HepG2 (cell line): Measurements from ENCODE around the gene EP300. TPM values are rescaled to one million over a fixed set of nuclear protein-coding genes. Genes with fewer than 3 reads are reported as not detected.
A peak's percentile ranks its signal among the peaks of the same experiment; 100 is the strongest.

Experiments
- ADNP ChIP-seq: sonication (generic); formaldehyde crosslinking; IDR thresholded peaks from 2 replicates; pipeline ENCODE4 v1.4.0; 2020; ENCODE audit warnings: missing genetic modification reagents
- CHD4 ChIP-seq: fragments of 200-600 bp; sonication (generic); IDR thresholded peaks from 2 replicates; pipeline ENCODE4 v1.7.0; 2017; ENCODE audit warnings: mild to moderate bottlenecking, low read length, borderline replicate concordance
- ELF4 ChIP-seq: sonication (generic); formaldehyde crosslinking; IDR thresholded peaks from 2 replicates; pipeline ENCODE4 v1.5.0; 2020; ENCODE audit warnings: missing genetic modification reagents, mild to moderate bottlenecking, moderate library complexity, borderline replicate concordance
- EZH2 ChIP-seq: conservative IDR thresholded peaks from 2 replicates; pipeline ENCODE4 v1.6.1; 2012; ENCODE audit warnings: mild to moderate bottlenecking, low read depth, low read length, moderate library complexity
- FLYWCH1 ChIP-seq: sonication (generic); formaldehyde crosslinking; IDR thresholded peaks from 2 replicates; pipeline ENCODE4 v1.8.1; 2023; ENCODE audit warnings: mild to moderate bottlenecking, missing genetic modification reagents
- FOXA1 ChIP-seq, 2 experiments: fragments of 450-650 bp in 1 of 2; sonication (generic) in 1 of 2; formaldehyde crosslinking in 1 of 2; IDR thresholded peaks; 2 replicates each; pipeline versions ENCODE4 v1.4.0 to v1.6.1; 2016 to 2020; ENCODE audit warnings: missing genetic modification reagents in 1 of 2
- HNRNPLL ChIP-seq: fragments of 200-400 bp; formaldehyde crosslinking; IDR thresholded peaks from 2 replicates; pipeline ENCODE4 v1.6.1; 2017; ENCODE audit warnings: mild to moderate bottlenecking, low read depth, low read length; ENCODE audit not compliant: poor library complexity, severe bottlenecking
- KDM5B ChIP-seq: sonication (generic); formaldehyde crosslinking; IDR thresholded peaks from 2 replicates; pipeline ENCODE4 v1.4.0; 2020; ENCODE audit warnings: missing genetic modification reagents, mild to moderate bottlenecking, borderline replicate concordance
- PAF1 ChIP-seq: IDR thresholded peaks from 2 replicates; pipeline ENCODE4 v1.6.1; 2016; ENCODE audit warnings: missing genetic modification reagents, missing compliant biosample characterization
- POGZ ChIP-seq: sonication (generic); formaldehyde crosslinking; IDR thresholded peaks from 2 replicates; pipeline ENCODE4 v1.4.0; 2020; ENCODE audit warnings: mild to moderate bottlenecking, missing genetic modification reagents
- POLR2AphosphoS5 ChIP-seq: IDR thresholded peaks from 2 replicates; pipeline ENCODE4 v1.6.1; 2012; ENCODE audit warnings: low read depth, low read length
- SALL2 ChIP-seq: sonication (generic); formaldehyde crosslinking; IDR thresholded peaks from 2 replicates; pipeline ENCODE4 v1.8.1; 2023; ENCODE audit warnings: mild to moderate bottlenecking, missing genetic modification reagents, inconsistent platforms
- SMYD3 ChIP-seq: sonication (generic); formaldehyde crosslinking; IDR thresholded peaks from 2 replicates; pipeline ENCODE4 v1.8.1; 2023; ENCODE audit warnings: mild to moderate bottlenecking, missing genetic modification reagents
- SP1 ChIP-seq, 2 experiments: fragments of 450-650 bp in 1 of 2; sonication (generic) in 1 of 2; formaldehyde crosslinking in 1 of 2; IDR thresholded peaks; 2 replicates each; pipeline versions ENCODE4 v1.4.0 to v1.6.1; 2016 to 2020; ENCODE audit warnings: missing genetic modification reagents in 1 of 2
- THAP11 ChIP-seq: IDR thresholded peaks from 2 replicates; pipeline ENCODE4 v1.6.1; 2016; ENCODE audit warnings: missing biosample characterization, missing genetic modification reagents
- USF2 ChIP-seq, 2 experiments: sonication (generic) in 1 of 2; formaldehyde crosslinking in 1 of 2; IDR thresholded peaks; 2 replicates each; pipeline versions ENCODE4 v1.5.1 to v1.6.1; 2011 to 2020; ENCODE audit warnings: borderline replicate concordance in 1 of 2, low read depth in 1 of 2, low read length in 1 of 2, mild to moderate bottlenecking in 1 of 2, missing genetic modification reagents in 1 of 2, moderate library complexity in 1 of 2
- ZFP91 ChIP-seq: sonication (generic); formaldehyde crosslinking; IDR thresholded peaks from 2 replicates; pipeline ENCODE4 v1.9.0; 2022; ENCODE audit warnings: missing genetic modification reagents, mild to moderate bottlenecking, borderline replicate concordance
- ZKSCAN5 ChIP-seq: sonication (generic); formaldehyde crosslinking; IDR thresholded peaks from 2 replicates; pipeline ENCODE4 v1.5.1; 2020; ENCODE audit warnings: mild to moderate bottlenecking, missing genetic modification reagents
- ZNF292 ChIP-seq: sonication (generic); formaldehyde crosslinking; IDR thresholded peaks from 2 replicates; pipeline ENCODE4 v1.8.1; 2022; ENCODE audit warnings: mild to moderate bottlenecking, low read depth, missing genetic modification reagents, borderline replicate concordance
- ZNF343 ChIP-seq: sonication (generic); formaldehyde crosslinking; IDR thresholded peaks from 2 replicates; pipeline ENCODE4 v1.4.0; 2020; ENCODE audit warnings: mild to moderate bottlenecking, missing genetic modification reagents
- ZNF510 ChIP-seq: sonication (generic); formaldehyde crosslinking; IDR thresholded peaks from 2 replicates; pipeline ENCODE4 v1.4.0; 2020; ENCODE audit warnings: low read depth, mild to moderate bottlenecking, missing genetic modification reagents
- ZNF710 ChIP-seq: sonication (generic); formaldehyde crosslinking; IDR thresholded peaks from 2 replicates; pipeline ENCODE4 v1.5.0; 2020; ENCODE audit warnings: mild to moderate bottlenecking, missing genetic modification reagents, borderline replicate concordance
- ZNF766 ChIP-seq: sonication (generic); formaldehyde crosslinking; IDR thresholded peaks from 2 replicates; pipeline ENCODE4 v1.5.0; 2020; ENCODE audit warnings: missing genetic modification reagents, borderline replicate concordance
- polyA plus RNA-seq, 8 experiments: library from polyadenylated mRNA; depleted of rRNA in 3 of 8; stranded (reverse) in 7 of 8; unstranded in 1 of 8; fragments of >200 nt; fragmentation: Illumina TruSeq in 4 of 8; extraction: Trizol in 4 of 8; gene quantifications; 2 replicates each; pipeline versions ENCODE4 v1.2.1 to v1.2.3, GENCODE V29; 2011 to 2016; ENCODE audit warnings: low read depth in 4 of 8, missing spikeins in 1 of 8, mixed read lengths in 1 of 8; ENCODE audit not compliant: insufficient read depth in 1 of 8
- total RNA-seq, 5 experiments: library from RNA; depleted of rRNA; stranded (reverse); fragments of >200 nt; fragmentation: Illumina TruSeq; extraction: Trizol; gene quantifications; 2 replicates each; pipeline ENCODE4 v1.2.3, GENCODE V29; 2016; ENCODE audit warnings: low read depth in 1 of 5

EP300 gene
- total and polyA plus RNA-seq, 2 of the 13 experiments (the other 11 are each of a cell fraction or from before 2014, with no cell fraction given): 13.6 to 14.9 TPM

GRCh38 chr22:41204992-41205900 lies 112.9 kb downstream of the EP300 start, which contains the start of gene L3MBTL2 (continued):
- TF ChIP-seq ZNF766 (CRISPR knock-in tag): peak; percentile 47; the same call in 1 of the 2 replicates
- no peak for TF ChIP-seq PAF1 (CRISPR knock-in tag)
- TF ChIP-seq USF2 (IDR thresholded peaks at IDR 0.05; ENCODE audit: low read depth, low read length): no peak
- TF ChIP-seq USF2 (CRISPR knock-in tag; IDR thresholded peaks at IDR 0.05; ENCODE audit: borderline replicate concordance): peak; percentile 47
- no peak for TF ChIP-seq HNRNPLL
- peak; percentile 47; the same call in 1 of the 2 replicates for TF ChIP-seq SALL2 (CRISPR knock-in tag)
- TF ChIP-seq ZNF292 (CRISPR knock-in tag): no peak
- TF ChIP-seq ELF4 (CRISPR knock-in tag): peak; percentile 89
- peak; percentile 85; the same call in 1 of the 2 replicates for TF ChIP-seq ZFP91 (CRISPR knock-in tag)
- TF ChIP-seq ZNF710 (CRISPR knock-in tag): no peak; the same call in 1 of the 2 replicates
- no peak for TF ChIP-seq ZKSCAN5 (CRISPR knock-in tag)
- no peak for TF ChIP-seq CHD4
- no peak for TF ChIP-seq ADNP (CRISPR knock-in tag)
- no peak for TF ChIP-seq EZH2
- no peak for TF ChIP-seq ZNF343
- no peak for TF ChIP-seq FOXA1 (IDR thresholded peaks at IDR 0.05)
- no peak for TF ChIP-seq FOXA1 (CRISPR knock-in tag; IDR thresholded peaks at IDR 0.05)
- no peak for TF ChIP-seq ZNF510
- TF ChIP-seq POGZ (CRISPR knock-in tag): 0 out of 2 replicates have a peak, but pooled peaks have one; percentile 31
- peak; percentile 87 for TF ChIP-seq POLR2AphosphoS5
- no peak for TF ChIP-seq SMYD3 (CRISPR knock-in tag)
- TF ChIP-seq SP1 (IDR thresholded peaks at IDR 0.05): no peak
- peak; percentile 88 for TF ChIP-seq SP1 (CRISPR knock-in tag; IDR thresholded peaks at IDR 0.05)
- TF ChIP-seq THAP11 (CRISPR knock-in tag): peak; percentile 100
- peak; percentile 76; the same call in 1 of the 2 replicates for TF ChIP-seq KDM5B
- no peak for TF ChIP-seq FLYWCH1 (CRISPR knock-in tag)
